HG03469 (cell line): ENCODE results near the gene MRPS18A.

ENCODE experiments used
- ATAC-seq: cut with Tn5 transposase; IDR thresholded peaks from one replicate; pipeline ENCODE4 v1.9.1; 2021; ENCODE audit warnings: mild to moderate bottlenecking, moderate library complexity, moderate number of reproducible peaks; ENCODE audit not compliant: unreplicated experiment

Gene MRPS18A

DNA sequence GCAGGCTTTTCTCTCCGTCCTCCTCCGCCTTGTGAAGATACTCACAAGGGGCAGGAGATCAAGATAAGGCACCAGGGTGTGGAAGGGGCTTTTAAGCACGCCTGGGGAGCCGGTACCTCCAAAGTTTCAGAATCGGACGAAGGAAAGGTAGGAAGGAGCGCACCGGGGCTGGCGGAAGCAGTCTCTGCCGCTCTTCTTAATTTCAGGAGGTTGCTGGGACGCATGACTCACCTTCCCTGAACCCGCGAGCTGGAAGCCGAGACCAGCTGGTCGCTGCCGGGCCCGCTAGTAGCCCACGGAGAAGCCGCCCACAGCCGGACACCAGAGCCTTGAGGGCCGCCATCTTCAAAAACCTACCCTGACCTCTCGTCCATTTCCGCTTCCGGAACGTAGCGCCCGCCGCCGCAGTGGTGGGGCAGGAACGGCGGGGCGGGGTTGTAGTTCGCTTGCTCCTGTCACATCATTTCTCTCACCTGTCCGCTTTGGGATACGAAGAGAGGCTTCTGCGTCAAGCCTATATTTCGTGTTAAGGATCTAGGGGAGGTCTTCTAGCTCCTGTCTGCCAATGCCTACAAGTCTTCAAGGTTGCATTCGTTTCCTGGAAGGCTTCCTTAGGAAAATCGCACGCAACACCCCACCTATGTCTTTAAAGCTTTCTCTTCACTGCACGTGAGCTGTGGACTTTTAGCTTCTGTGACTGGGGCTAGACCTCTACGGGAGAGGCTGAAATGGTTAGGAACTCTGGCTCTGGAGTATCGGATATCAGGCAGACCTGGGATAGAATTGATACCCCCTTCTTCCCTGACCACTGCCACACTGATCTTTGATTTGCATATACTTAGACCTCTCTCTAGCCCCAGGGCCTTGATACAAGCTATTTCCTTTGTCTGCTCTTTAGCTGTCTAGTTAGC lies at the start of gene MRPS18A:
MRPS18A (minus strand) TSS at position 355 of the 911 bp plus-strand sequence; CDS start at position 343, 12 bp downstream.
- peak; percentile 57 for ATAC-seq

DNA sequence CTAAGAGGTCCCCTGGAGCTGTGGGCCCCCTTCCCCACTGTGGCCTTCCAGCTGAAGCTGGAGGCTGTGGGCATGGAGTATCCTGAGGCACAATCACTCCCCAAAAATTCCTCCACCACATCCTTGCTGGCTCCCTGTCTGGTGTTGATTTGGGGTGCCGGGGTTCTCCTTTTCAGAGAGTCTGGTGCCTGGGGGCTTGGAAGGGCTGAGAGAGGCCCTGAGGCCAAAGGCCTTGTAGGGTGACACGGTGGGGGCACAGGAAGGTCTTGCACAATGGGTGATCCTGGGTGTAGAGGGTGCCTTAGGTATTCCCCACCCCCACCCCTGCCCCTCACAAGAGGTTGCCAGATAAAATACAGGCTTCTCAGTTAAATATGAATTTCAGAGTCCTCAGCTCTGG lies 49.3 kb upstream of the MRPS18A start:
- ATAC-seq: no peak

DNA sequence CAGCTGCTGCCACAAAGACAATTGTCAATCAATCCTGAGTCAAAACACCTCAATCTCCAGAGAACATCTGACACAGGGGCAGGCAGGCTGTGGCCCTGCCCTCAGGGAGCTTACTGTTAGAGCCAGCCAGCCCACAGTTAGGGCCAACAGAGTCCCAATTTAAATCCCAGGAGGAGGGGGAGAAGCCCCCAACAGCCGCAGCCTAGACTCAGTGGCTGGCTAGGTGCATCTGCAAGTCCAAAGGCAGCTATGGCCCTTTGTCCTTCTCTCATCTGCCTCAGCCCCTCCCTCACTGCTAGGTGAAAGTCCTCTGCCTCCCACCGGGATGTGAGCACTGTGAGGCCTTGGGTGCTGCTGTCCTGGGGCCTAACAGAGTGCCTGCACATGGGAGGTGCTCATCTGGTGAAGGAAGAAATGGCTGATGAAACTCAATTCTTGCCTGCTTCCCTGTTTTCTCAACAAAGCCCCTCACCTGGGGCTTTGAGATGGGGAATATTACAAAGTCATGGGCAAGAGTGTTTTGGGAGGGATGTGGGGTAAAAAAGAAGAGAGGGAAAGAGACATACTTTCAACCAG lies 48.7 kb upstream of the MRPS18A start:
- ATAC-seq: no peak

DNA sequence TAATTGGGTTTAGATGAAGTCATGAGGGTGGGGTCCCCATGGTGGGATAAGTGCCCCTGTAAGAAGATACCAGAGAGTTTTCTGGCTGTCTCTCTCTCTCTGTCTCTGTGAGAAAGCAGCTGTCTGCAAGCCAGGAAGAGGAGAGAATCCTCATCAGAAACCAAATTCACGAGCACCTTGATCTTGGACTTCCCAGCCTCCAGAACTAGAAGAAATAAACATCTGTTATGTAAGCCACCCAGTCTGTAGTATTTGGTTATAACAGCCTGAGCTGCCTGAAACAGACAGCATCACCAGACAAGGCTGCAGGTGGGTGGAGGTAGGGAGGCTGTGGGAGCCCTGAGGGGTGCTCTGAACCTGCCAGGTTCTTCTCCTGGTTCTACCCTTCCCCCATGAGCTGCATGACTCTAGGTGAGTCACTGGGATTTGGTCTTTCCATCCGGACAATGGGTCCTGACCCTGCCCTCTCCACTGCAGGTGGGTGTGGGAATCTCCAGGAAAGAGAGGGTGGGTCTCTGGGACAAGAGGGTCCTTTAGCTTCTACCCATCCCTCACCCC lies 48.1 kb upstream of the MRPS18A start:
- no peak for ATAC-seq

DNA sequence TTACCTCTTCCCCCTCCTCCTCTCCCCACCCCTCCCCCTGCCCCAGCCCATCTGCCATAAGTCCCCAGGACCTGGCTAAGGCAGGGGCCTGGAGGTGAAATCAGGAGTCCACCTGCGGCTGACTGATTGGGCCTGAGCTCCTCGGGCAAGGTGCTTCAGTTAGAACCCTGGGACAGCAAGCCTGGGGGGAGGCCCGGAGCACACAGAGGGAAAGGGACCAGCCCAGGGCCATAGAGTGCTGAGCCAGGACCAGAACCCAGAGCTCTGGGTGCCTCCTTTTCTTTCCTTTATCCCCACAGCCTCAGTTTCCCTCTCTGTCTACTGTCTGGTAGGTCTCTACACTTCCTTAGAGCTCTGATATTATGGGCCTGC lies 46.7 kb upstream of the MRPS18A start:
- no peak for ATAC-seq

DNA sequence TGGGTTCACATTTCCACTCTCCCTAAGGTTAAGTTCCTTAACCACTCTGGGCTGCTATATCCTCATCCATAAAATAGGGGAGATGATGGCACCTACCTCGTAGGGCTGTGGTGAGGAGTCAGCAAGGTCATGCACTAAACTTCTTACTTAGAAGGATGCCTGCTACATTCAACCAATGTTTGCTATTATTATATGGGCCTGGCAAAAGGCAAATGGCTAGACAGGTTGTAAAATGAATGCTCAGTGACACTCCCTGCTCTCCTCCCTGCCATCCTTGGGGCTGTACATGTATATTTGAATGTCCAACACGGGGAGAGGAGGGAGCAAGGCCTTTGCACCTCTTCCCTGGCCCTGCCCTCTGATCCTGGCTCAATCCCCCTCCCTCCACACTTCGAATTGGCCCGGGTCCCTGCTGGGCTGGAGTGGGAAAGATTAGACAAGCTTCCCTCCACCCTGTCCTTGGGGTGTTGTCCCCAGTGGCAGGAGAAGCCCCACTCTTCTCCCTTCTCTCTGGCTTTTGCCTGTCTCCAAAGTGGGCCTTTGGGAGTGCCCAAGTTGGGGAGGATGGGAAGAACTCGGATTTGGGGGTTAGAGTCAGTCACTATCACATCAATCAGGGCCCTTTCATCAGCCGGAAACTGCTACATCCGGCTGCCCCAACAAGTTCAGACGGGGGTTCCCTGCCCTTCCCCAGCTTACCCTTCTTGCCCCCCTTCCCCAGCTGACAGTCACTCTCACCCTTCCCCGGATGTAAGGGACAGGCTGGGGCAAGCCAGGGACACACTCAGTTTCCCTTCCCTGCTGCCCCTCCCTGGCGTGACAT lies 46.1 kb upstream of the MRPS18A start:
- ATAC-seq: no peak

DNA sequence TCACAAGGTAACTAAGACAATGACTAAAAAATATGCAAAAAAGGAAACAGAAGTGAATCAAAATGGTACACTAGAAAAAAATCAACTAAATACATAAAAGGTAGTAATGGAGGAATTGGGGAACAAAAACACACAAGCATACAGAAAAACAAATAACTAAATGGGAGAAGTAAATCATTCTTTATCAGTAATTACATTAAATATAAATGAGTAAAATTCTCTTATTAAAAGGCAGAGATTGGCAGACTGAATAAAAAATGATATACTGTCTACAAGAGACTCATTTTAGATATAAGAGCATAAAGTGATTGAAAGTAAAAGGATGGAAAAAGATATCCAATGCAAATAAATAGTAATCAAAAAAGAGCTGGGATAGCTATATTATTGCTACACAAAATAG lies 43.0 kb upstream of the MRPS18A start:
- ATAC-seq: no peak

DNA sequence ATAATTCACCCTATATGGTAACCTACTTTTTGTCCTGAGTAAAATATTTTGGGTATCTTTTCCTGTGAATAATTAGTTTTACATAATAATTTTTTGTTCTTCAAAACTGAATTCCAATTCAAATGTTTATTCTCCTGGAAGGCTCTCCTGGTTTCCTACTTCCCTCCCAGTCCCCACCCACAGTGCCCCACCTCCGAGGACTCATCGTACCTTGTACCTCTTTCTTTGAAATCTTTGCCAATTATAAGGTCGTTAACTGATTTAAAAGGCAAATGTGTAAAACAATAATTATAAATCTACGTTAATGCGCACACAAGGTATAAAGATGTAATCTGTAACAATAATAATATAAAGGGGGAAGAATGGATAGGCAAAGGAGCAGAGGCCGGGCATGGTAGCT lies 41.9 kb upstream of the MRPS18A start:
- ATAC-seq: no peak

DNA sequence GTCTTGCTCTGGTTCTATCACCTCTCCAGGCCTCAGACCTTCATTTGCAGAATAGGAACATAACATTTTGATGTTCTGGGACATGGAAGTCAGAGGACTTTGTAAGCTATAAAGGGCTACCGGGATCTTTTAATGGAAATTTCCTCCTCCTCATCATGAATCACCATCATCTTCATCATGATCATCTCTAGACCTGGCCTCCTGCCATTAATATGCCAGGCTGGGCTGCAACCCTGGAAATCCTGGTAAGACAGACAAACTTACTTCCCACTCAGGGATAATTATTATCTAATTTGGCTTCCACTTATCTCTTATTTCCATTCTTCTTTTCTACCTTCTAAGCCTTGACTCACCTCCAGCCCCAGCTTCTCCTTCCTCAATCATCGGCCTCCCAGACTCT lies 41.0 kb upstream of the MRPS18A start:
- no peak for ATAC-seq

DNA sequence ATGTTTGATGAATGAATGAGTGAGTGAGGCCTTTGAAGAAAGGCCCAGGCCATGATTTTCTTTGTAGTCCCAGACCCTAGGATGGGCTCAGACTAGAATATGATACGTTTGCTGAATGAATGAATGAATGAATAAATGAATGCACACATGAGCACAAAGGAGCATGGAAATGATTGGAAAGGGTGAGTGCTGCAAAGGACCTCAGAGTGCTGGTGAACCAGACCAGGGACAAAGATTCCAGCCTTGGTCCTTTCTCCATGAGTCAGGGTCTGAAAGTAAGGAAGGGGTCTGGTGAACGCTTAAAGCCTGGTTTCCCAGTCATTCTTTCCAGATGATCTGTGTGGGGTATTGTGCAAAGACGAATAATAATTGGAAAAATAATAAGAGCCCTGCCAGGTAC lies 40.0 kb upstream of the MRPS18A start:
- no peak for ATAC-seq

DNA sequence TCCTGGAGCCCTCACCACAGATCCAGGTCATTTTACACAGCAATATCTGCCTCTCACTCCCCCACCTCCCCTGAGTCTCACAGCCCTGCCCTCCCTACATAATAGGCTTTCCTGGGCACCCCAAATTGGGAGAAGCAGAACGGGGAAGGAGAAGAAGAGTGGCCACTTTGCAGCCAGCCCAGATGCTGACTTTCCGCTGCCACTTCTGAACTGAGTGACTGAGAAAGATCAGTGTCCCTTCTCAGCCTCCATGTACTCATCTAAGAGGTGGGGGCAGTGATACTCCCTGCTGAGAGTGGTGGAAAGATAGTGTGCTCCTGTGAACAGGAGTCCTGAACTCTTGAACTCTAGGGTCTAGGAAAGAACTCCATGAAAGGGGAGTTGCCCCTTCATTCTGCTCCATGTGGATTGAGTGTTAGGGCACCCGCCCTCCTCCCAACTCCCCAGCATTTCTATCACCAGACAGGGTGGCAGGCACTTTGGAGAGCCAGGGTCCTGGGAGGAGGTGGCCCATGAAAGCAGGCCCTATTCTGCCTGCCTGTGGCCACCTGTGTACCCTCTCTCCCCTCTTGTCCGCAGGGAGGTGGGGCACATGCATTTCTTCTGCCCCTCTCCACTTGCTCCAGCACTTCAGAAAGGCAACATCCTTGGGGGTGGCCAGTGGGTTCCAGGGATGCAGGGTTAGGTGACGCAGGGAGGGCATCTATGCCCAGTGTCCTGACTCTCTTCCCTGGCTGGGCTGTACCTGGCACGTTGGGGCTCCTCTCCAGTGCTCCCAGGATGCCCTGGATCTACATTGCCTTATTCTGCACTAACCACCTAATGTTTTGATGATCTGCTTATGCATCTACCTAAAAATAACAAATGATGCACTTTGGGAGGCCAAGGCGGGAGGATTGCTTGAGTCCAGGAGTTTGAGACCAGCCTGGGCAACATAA lies 38.3 kb upstream of the MRPS18A start:
- no peak for ATAC-seq

DNA sequence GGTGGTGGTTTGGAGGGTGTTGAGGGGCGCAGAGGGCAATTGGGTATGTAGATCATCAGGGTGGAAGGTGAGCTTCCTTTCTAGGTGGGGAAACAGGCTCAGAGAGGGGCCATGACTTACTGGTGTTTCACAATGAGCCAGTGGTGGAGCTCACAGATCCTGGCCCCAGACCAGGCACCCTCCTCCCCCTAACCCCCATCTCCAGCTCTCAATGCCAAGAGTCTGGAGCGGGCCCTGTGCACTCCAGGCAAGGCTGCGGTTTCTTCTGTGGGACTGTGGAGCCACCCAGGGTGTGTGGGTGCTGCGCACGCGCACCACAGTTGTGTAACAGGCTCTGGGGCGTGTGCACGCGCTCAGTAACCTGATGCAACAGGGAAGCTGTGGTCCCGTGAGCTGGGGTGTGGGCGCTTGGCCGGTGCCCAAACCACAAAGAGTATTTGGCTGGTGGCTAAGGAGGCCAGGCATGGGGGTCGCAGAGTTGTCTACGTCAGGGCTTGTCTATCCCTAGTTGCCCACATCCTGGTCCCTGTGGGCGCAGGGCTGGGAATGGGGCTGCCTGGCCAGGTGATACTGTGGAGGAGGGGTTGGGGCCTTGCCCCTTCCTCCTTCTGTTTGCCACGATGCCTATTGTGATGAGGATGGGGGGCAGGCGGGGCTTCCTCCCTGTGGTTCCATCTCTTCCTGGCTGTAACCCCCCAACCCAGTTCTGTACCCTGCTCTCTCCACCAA lies 37.5 kb upstream of the MRPS18A start:
- peak; percentile 34 for ATAC-seq

DNA sequence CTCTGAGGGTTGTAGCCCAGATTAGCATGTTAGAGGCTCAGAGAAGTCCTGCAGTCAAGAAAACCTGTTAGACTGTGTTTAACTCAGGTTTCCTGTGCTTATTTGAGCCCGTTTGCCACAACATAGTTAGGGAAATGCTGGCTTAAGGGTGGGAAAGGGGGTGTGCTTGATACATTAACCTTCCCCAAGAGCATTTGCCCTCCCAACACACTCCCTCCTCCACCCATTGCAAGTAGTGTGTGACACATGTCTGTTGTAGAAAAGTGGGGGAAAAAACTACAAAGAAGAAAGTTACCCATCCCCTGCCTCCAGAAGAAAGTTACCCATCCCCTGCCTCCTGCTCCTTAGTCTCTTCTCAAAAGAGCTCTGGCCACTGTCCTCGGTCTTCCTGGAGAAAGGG lies 36.8 kb upstream of the MRPS18A start:
- no peak for ATAC-seq

DNA sequence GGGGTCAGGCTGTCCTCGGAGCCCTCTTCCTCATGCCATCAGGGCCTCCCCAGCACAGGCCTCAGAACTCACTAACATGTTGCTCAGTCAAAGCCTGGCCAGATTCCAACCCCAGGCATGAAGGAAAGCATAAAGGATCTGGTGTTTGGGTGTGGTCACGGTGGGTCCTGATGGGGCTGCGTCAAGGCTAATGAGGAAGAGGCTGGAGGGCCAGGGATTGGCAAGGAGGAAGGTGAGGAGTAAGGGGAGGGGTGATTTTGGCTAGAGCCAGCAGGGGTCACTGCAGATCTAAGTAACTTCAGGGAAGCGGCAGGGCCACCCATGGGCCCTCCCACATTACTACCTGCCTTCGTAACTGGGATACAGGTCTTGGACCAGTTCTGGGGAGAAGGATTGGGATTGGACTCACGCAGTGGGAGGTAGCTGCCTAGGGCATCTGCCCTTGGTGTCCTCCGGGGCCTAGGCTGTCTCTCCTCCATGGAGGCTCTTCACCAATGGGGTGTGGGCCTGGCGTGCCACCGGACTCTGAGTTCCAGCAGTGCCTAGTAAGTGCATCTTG lies 36.2 kb upstream of the MRPS18A start:
- peak; percentile 46 for ATAC-seq

DNA sequence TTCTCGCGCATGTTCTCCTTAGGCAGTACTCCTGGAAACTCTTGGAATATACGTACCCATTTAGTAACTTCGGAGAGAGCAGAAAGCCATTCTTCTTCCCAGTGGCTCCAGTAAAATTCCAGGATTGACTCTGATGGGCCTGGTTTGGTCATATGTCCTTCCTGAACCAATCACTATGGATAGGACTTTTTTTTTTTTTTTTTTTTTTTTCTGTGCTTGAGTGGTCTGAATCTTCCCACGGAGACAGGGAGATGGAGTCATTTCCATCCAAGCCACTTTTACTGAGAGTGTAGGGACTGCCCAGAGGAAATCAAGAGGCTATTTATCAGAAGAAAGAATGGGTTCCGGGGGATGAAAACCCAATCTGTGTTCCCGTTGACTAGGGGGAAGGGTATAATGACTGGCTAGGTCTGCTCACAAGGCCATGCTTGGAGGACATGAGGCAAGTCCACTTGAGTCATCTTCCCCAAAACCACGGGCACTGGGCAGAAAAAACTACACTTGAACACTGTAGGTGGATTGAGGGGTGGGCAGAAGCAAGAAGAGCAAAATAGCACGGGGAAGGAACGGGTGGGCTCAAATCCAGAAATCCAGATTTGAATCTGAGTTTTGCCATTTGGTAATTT lies 35.4 kb upstream of the MRPS18A start:
- ATAC-seq: no peak

DNA sequence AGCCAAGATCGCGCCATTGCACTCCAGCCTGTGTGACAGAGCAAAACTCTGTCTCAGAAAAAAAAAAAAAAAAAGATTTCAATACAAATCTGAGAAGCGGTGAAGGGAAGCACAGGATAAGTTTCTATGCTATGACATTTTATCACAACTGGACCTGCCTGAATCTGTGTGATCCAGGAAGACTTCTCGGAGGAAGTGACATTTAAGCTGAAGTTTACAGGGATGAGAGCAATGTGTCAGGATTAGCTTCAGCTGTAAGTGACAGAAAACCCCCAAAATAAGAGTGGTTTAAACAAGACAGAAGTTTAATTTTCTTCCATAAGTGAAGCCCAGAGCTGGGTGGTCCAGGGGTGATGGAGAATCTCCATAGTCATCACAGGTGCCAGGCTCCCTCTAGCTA lies 33.4 kb upstream of the MRPS18A start:
- no peak for ATAC-seq

DNA sequence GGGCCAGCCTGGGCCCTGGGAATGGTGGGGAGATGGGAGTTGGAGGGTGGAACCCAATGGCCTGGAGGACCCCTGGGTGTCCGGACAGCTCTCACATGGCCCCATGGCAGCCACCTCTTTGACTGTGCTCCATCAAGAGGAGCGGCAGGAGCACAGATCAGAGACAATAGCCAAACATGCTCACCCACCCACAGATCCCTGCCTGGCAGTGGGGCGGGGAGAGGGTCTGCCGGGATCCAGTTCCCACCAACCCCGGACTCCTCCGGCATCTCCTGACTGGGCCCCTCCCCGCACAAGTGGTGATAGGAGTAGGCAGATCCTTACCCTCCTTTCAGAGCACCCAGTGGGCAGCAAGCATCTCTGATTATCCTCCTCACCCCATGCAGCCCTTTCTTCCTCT lies 31.9 kb upstream of the MRPS18A start:
- ATAC-seq: no peak

DNA sequence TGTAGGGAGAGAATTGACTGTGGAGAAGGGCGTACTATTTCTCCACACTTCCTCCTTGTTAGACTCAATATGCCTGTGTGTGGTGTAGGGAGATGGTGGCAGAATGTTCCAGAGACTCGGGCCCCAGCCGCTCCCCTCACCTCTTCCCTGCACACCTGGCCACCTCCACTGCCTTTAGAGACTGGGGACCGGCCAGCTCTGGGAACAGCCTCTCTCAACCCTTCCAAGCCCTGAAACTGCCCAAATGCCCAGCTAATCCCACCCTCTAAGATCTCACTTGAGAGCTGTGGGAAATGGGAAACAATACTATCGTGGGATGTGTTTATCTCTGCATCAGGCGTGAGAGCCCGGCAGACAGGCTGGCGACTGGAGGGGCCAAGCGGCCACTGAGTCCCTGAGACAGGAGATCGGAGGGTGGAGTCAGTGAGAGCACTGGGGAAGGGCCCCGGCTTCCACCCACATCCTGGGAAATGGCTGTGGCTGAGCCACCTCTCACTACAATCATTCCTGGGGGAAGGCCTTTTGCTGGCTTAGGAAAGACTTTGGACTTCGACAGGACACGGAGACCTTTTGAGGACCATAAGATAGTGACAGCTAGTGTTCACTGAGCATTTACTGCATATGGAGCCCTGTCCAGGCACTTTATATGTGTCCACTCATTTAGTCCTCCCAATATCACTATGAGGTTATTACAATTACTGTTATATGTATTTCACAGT lies 31.0 kb upstream of the MRPS18A start:
- ATAC-seq: no peak
